ENCODE data around the gene DYNC2H1.

- TF ChIP-seq, protein P1, sequence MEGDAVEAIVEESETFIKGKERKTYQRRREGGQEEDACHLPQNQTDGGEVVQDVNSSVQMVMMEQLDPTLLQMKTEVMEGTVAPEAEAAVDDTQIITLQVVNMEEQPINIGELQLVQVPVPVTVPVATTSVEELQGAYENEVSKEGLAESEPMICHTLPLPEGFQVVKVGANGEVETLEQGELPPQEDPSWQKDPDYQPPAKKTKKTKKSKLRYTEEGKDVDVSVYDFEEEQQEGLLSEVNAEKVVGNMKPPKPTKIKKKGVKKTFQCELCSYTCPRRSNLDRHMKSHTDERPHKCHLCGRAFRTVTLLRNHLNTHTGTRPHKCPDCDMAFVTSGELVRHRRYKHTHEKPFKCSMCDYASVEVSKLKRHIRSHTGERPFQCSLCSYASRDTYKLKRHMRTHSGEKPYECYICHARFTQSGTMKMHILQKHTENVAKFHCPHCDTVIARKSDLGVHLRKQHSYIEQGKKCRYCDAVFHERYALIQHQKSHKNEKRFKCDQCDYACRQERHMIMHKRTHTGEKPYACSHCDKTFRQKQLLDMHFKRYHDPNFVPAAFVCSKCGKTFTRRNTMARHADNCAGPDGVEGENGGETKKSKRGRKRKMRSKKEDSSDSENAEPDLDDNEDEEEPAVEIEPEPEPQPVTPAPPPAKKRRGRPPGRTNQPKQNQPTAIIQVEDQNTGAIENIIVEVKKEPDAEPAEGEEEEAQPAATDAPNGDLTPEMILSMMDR (IDR thresholded peaks at IDR 0.05; ENCODE audit: low read depth, low read length), result no peak
- TF ChIP-seq POLR2A (IDR thresholded peaks at IDR 0.05; ENCODE audit: extremely low read depth, insufficient read length) (no peak), MYC (IDR thresholded peaks at IDR 0.05; ENCODE audit: low read depth, low read length) (no peak)
- TF ChIP-seq, protein P2, sequence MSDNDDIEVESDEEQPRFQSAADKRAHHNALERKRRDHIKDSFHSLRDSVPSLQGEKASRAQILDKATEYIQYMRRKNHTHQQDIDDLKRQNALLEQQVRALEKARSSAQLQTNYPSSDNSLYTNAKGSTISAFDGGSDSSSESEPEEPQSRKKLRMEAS (IDR thresholded peaks at IDR 0.05; ENCODE audit: low read depth, low read length), result no peak
Measured at GRCh38 chr11:103315248-103315647, 206.0 kb downstream of the DYNC2H1 start.
